Pericardium fibroblast (primary cell): ENCODE measurements around the gene GIMAP5. TPM values are rescaled to one million over a fixed set of nuclear protein-coding genes. Genes with fewer than 3 reads are reported as not detected.

ENCODE experiments used
- total RNA-seq: library from RNA; depleted of rRNA; stranded (reverse); fragments of >200 nt; gene quantifications from 2 replicates; pipeline ENCODE4 v1.2.3, GENCODE V29; 2015

Gene GIMAP5
- not detected in 2 replicates for total RNA-seq

GRCh38 chr7:150737265-150738055, at the start of gene GIMAP5:
TSS of gene GIMAP5 (plus strand) at chr7:150737418. CDS start at chr7:150740885, 3,467 bp downstream.

GRCh38 chr7:150716368-150716767, 20.9 kb upstream of the GIMAP5 start, which contains the start of gene GIMAP1:
TSS of gene GIMAP1 (plus strand) at chr7:150716613. CDS start at chr7:150719048, 2,435 bp downstream.

Other genes with a start within 250 kb of the GIMAP5 start
- not detected in 2 replicates for gene GIMAP7, start 222.5 kb upstream of the GIMAP5 start, total RNA-seq
- not detected in 2 replicates for gene GIMAP4, start 170.0 kb upstream of the GIMAP5 start, total RNA-seq
- not detected in 2 replicates for gene GIMAP6, start 105.0 kb upstream of the GIMAP5 start, total RNA-seq
- 0.09 and 0.12 TPM in 2 replicates for gene GIMAP2, start 51.7 kb upstream of the GIMAP5 start, total RNA-seq
- gene GIMAP1, start 20.8 kb upstream of the GIMAP5 start, total RNA-seq = not detected in 2 replicates
- gene TMEM176B, start 62.9 kb downstream of the GIMAP5 start, total RNA-seq = 2.2 and 12.2 TPM in 2 replicates
- gene TMEM176A, start 63.4 kb downstream of the GIMAP5 start, total RNA-seq = 4.1 and 6.2 TPM in 2 replicates
- gene AOC1, start 115.1 kb downstream of the GIMAP5 start, total RNA-seq = not detected in 2 replicates
- gene KCNH2, start 240.9 kb downstream of the GIMAP5 start, total RNA-seq = 0.12 and 0.34 TPM in 2 replicates